ENCODE data around the gene SLC7A5. TPM values are rescaled to one million over a fixed set of nuclear protein-coding genes. Genes with fewer than 3 reads are reported as not detected.
"Not testable (repeated sequence)": the region's sequence is repeated elsewhere in the genome, so short reads cannot be mapped to it uniquely, and the experiment has no call there.

The SLC7A5 gene
- total RNA-seq, 1 donor from 2014 or later = 13.5 TPM

DNA sequence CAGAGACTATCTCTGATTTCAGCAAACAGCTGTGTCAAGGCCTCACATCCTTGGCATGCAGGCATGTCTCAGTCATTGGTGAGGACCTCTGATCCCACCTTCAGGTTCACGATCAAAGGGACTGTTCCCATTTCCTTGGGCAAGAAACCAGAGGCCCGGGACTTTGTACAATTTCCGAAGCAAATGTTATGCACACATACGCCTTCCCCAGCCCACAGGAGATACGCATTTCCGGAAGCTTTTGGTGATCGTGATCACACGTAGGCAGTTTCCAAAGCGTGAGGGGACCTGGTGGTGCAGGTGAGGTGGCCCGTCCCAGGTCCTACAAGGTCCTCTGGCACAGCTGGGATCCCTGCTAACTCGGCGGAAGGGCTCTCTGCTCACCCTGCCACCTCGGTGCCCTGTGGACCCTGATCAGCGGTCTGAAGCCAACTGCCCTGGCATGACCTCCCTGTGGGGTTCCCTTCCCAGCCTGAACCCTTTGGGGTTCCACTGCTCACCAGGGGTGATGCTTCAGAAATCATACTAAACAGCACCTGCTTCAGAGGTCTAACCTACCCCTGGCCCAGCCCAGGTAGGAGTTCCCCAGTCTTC lies 74.7 kb downstream of the SLC7A5 start:
- Histone ChIP-seq H3K9me3 (no peaks in the 10 kb centered on the region), H3K27me3 (no peaks in the 10 kb centered on the region), H3K4me1 (no peaks in the 10 kb centered on the region), H3K36me3 (no peaks in the 10 kb centered on the region), H3K4me3 (no peak overlapping the region), H3K27ac (no peak overlapping the region)
- intact Hi-C loops (cut with DNase I) = no loop called here
- TF ChIP-seq, protein P1, sequence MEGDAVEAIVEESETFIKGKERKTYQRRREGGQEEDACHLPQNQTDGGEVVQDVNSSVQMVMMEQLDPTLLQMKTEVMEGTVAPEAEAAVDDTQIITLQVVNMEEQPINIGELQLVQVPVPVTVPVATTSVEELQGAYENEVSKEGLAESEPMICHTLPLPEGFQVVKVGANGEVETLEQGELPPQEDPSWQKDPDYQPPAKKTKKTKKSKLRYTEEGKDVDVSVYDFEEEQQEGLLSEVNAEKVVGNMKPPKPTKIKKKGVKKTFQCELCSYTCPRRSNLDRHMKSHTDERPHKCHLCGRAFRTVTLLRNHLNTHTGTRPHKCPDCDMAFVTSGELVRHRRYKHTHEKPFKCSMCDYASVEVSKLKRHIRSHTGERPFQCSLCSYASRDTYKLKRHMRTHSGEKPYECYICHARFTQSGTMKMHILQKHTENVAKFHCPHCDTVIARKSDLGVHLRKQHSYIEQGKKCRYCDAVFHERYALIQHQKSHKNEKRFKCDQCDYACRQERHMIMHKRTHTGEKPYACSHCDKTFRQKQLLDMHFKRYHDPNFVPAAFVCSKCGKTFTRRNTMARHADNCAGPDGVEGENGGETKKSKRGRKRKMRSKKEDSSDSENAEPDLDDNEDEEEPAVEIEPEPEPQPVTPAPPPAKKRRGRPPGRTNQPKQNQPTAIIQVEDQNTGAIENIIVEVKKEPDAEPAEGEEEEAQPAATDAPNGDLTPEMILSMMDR (IDR thresholded peaks at IDR 0.05) = no peak
- ATAC-seq = no peak
- DNase-seq = no peak

DNA sequence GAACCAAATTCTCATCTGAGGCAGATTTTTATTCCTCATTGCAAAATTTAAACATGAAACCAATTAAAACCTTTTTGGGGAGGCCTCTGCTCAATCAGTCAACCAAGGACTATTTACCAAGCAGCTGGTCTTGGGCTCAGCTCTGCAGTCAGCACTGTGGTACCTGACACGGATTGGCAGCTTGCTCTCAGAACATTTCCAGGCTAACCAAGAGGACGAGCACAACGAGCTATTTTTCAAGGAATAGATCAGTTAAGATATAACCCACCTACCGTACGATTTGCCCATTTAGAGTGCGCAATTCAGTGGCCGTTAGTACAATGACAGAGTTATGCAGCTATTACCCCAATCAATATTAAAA lies 77.1 kb downstream of the SLC7A5 start:
- no peak overlapping the region for H3K27ac ChIP-seq
- no peaks in the 10 kb centered on the region for H3K9me3 ChIP-seq
- H3K36me3 ChIP-seq = no peaks in the 10 kb centered on the region
- TF ChIP-seq, protein P1 (IDR thresholded peaks at IDR 0.05) = no peak
- DNase-seq = no peak
- no peak for ATAC-seq
- no peak overlapping the region for H3K4me3 ChIP-seq
- intact Hi-C loops (cut with DNase I) = no loop called here
- H3K27me3 ChIP-seq = no peaks in the 10 kb centered on the region
- no peaks in the 10 kb centered on the region for H3K4me1 ChIP-seq

DNA sequence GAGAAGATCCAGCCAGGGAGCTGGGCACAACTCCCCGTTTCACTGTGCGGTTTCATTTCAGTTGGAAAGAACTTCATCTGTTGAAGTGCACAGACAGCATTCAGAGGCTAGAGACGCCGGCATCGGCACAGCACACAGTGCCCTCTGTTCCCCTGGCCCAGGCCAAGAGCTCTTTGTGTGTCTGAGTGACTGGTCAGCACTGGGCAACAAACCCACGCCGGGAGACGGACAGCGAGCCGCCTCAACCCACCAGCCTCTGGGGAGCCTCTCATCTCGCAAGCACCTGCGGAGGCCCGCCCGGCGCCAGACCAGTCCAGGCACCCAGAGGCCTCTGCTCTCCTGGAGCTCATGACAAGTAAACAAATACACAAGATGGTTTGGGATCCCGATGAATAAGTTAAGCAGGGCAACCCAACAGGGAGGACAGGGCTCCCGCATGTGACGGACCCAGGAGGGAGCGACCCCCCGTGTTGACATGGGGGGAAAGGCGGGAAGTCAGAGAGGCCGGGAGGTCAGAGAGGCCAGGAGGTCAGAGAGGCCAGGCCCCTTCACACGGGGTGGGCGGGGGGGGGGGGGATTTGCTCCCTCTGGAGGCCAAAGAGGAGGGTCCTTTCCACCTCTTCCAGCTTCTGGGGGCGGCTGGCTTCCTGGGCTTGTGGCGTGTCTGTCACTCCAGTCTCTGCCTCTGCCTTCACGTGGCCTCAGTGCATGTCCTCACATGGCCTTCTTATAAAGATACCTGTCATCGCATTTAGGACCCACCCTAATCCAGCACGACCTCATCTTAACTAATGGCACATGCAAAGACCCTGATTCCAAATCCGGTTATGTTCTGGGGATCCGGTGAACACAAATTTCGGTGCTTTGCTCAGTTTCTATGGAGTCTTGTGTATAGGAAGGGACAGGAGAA lies 77.8 kb downstream of the SLC7A5 start:
- Histone ChIP-seq H3K4me1 (no peaks in the 10 kb centered on the region), H3K36me3 (no peaks in the 10 kb centered on the region), H3K4me3 (no peak overlapping the region), H3K27me3 (no peaks in the 10 kb centered on the region), H3K9me3 (no peaks in the 10 kb centered on the region), H3K27ac (no peak overlapping the region)
- ATAC-seq (no peak), DNase-seq (no peak)
- intact Hi-C loops (cut with DNase I) = no loop called here
- TF ChIP-seq, protein P1 (IDR thresholded peaks at IDR 0.05) = no peak

DNA sequence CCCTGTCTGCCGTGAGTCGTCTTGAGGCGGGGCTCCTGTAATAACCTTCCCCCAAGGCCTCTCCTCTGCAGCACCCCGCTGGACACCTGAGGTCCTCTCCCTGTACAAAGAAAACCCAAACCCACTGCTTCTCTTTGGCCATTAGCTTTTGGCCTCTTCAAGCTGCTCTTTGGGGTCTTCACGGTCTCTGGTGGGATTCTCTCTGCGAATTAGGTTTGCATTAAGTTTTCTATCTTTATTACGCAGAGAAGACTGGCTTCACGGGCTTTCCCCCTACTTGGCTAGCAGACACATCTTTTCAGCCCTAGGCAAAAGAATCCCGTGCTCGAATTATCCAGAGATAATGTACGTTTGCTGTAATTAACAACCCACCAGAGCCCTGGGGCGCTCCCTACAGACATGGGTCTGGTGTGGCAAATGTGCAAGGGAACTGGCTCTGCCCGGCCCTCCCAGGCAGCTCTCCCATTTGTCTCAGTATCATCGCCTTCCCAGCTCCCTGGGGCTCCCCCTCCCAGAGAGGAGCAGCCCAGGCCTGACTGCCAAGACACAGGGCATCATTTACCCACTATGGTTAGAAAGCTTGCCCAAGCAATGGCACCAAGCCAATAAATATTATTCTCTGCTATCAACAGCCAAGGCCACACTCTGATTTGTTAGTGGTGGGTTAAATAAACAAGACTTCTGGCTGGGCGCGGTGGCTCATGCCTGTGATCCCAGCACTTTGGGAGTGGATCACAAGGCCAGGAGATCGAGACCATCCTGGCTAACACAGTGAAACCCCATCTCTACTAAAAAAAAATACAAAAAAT lies 78.8 kb downstream of the SLC7A5 start:
- no peak for DNase-seq
- no peak overlapping the region for H3K4me3 ChIP-seq
- H3K27me3 ChIP-seq = no peaks in the 10 kb centered on the region
- no peaks in the 10 kb centered on the region for H3K4me1 ChIP-seq
- H3K9me3 ChIP-seq = no peaks in the 10 kb centered on the region
- ATAC-seq = peak; percentile 35
- intact Hi-C loops (cut with DNase I) = no loop called here
- TF ChIP-seq, protein P1 (IDR thresholded peaks at IDR 0.05) = no peak
- H3K27ac ChIP-seq = no peak overlapping the region
- no peaks in the 10 kb centered on the region for H3K36me3 ChIP-seq

DNA sequence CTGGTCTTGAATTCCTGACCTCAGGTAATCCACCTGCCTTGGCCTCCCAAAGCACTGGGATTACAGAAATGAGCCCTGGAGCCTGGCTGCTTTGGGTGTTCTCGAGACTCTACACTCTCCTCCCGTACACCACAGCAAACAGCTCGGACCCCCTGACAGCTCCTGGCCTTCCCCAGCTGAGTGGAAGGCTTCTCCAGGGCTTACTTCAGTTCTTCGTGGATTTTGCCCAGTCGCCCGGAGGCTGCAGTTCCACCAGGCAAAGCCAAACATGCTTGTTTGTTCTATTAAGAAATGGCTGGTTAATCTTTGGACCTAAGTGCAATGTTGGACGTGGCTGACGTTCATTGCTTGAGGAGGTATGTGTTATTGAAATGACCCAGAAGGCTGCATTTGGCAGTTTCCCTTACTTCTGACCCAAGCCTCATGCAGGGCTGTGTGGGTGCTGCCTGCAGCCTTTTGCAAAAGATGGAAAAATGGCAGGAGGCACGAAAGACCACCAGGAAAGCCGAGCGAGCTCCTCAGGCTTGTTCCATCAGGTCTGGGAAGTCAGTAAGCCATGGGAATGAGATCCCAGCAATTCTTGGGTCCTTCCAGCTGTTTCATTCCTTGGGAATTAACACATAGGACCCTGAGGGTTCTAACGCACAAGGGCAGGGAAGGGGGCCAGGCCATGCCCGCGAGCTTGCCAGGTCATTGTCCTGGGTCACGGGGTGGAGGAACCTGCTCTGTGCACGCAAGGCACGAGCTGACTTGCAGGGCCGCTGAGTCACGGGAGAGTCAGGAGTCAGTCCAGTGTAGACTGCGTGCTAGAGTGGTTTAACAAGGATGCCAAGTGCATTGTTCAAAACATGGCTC lies 79.6 kb downstream of the SLC7A5 start:
- ATAC-seq (no peak), DNase-seq (no peak)
- no peaks in the 10 kb centered on the region for H3K27me3 ChIP-seq
- TF ChIP-seq, protein P1 (IDR thresholded peaks at IDR 0.05) = no peak
- intact Hi-C loops (cut with DNase I) = no loop called here
- H3K36me3 ChIP-seq = no peaks in the 10 kb centered on the region
- no peaks in the 10 kb centered on the region for H3K9me3 ChIP-seq
- H3K4me1 ChIP-seq = no peaks in the 10 kb centered on the region
- H3K27ac ChIP-seq = peak overlapping the region; percentile 47
- no peak overlapping the region for H3K4me3 ChIP-seq

DNA sequence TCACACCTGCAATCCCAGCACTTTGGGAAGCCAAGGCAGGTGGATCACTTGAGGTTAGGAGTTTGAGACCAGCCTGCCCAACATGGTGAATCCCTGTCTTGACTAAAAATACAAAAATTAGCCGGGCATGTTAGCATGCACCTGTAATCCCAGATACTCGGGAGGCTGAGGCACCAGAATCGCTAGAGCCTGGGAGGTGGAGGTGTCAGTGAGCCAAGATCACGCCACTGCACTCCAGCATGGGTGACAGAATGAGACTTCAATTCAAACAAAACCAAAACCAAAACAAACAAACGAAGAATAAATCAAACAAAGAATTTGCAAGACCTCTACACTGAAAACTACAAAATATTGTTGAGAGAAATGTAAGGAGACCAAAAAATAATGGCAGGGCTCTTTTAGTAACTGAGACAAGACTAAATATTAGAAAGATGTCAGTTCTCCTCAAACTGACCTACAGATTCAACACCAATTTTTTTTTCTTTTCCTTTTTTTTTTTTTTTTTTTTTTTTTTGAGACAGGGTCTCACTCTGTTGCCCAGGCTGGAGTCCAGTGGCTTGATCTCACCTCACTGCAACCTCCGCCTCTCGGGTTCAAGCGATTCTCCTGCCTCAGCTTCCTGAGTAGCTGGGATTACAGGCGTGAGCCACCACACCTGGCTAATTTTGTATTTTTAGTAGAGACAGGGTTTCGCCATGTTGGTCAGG lies 80.4 kb downstream of the SLC7A5 start:
- intact Hi-C loops (cut with DNase I); DNase-seq; H3K9me3 ChIP-seq; ATAC-seq; H3K36me3 ChIP-seq; H3K4me1 ChIP-seq; H3K27me3 ChIP-seq; H3K4me3 ChIP-seq: not testable (repeated sequence)
- H3K27ac ChIP-seq = peak overlapping the region; percentile 47

DNA sequence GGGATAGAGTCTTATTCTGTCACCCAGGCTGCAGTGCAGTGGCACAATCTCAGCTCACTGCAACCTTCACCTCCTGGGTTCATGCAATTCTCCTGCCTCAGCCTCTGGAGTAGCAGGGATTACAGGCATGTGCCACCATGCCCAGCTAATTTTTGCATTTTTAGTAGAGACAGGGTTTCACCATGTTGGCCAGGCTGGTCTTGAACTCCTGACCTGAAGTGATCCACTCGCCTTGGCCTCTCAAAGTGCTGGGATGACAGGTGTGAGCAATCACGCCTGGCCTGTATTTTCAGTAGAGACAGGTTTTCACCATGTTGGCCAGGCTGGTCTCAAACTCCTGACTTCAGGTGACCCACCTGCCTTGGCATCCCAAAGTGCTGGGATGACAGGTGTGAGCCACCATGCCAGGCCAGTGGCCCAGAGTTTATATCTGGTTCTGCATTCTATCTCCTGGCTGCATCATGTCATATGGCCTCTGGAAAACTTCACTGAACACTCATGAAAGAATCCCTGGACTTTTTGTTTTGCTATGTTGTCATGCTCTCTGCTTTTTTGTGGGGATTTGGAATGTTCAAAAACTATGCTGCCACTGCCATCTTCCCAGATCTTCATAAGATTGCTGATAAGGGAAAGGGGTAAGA lies 81.7 kb downstream of the SLC7A5 start:
- H3K36me3 ChIP-seq; DNase-seq; intact Hi-C loops (cut with DNase I); H3K4me1 ChIP-seq; H3K9me3 ChIP-seq; H3K27me3 ChIP-seq; ATAC-seq; H3K27ac ChIP-seq; H3K4me3 ChIP-seq: not testable (repeated sequence)
